ENCODE results near the gene PAF1.

GRCh38 chr19:39432677-39433025, 41.7 kb upstream of the PAF1 start:
- no peak for TF ChIP-seq CTCF (conservative IDR thresholded peaks at IDR 0.05)
- no peak for TF ChIP-seq ZFX (IDR thresholded peaks at IDR 0.05)

Data from C4-2B (cell line).